IMR-90 (cell line): ENCODE results near the gene KRTAP12-1. TPM values are rescaled to one million over a fixed set of nuclear protein-coding genes. Genes with fewer than 3 reads are reported as not detected.

Experiments used
- ATAC-seq: fragments of 200-7000 bp; cut with Tn5 transposase; 2 replicates; pipeline ENCODE4 v1.9.1; 2020; ENCODE audit warnings: low read depth, mild to moderate bottlenecking, moderate library complexity
- BruUV-seq: library from RNA; stranded (reverse); fragments of 400-500 nt; replicated peaks from 2 replicates; lab custom pipeline; 2021; lab: Mats Ljungman, UMichigan
- CTCF ChIA-PET: fragments of 300-600 bp; formaldehyde crosslinking; extraction: SDS; loops from one replicate; lab custom pipeline; 2021; ENCODE audit warnings: antibody characterized with exemption; lab: Yijun Ruan, JAX
- POLR2A ChIA-PET: fragments of 300-600 bp; sonication (Branson Sonifier 250); formaldehyde crosslinking; loops from one replicate; lab custom pipeline; 2022; ENCODE audit warnings: antibody characterized with exemption; ENCODE audit not compliant: unreplicated experiment; lab: Charles Lee
- DNase-seq: peaks from one replicate; pipeline ENCODE4 v3.0.0; 2013
- H2AFZ ChIP-seq: replicated peaks from 2 replicates; pipeline ENCODE3; 2013; ENCODE audit warnings: low read length, mild to moderate bottlenecking; ENCODE audit not compliant: poor library complexity
- H2AK5ac ChIP-seq: 2 replicates; pipeline ENCODE4 v1.6.1; 2013; ENCODE audit warnings: low read depth, low read length, inconsistent platforms
- H2AK9ac ChIP-seq: replicated peaks from 2 replicates; pipeline ENCODE3; 2013; ENCODE audit warnings: mild to moderate bottlenecking, low read depth, low read length, moderate library complexity; ENCODE audit not compliant: poor library complexity
- H2BK120ac ChIP-seq: 2 replicates; pipeline ENCODE4 v1.6.1; 2013; ENCODE audit warnings: low read depth, low read length, inconsistent platforms
- H2BK15ac ChIP-seq: 3 replicates; pipeline ENCODE4 v1.6.1; 2013; ENCODE audit warnings: low read depth, low read length, inconsistent platforms
- H2BK20ac ChIP-seq: 2 replicates; pipeline ENCODE4 v1.6.1; 2013; ENCODE audit warnings: low read depth, mild to moderate bottlenecking, inconsistent platforms, low read length, moderate library complexity
- H2BK5ac ChIP-seq: 2 replicates; pipeline ENCODE4 v1.6.1; 2013; ENCODE audit warnings: mild to moderate bottlenecking, low read depth, low read length, inconsistent platforms; ENCODE audit not compliant: poor library complexity, severe bottlenecking
- H3K14ac ChIP-seq: replicated peaks from 2 replicates; pipeline ENCODE4 v1.6.1; 2013; ENCODE audit warnings: low read depth, low read length, inconsistent platforms
- H3K18ac ChIP-seq: 2 replicates; pipeline ENCODE4 v1.6.1; 2013; ENCODE audit warnings: low read depth, low read length, control low read depth
- H3K23ac ChIP-seq: 2 replicates; pipeline ENCODE4 v1.6.1; 2013; ENCODE audit warnings: low read depth, low read length, inconsistent platforms
- H3K27ac ChIP-seq: 2 replicates; pipeline ENCODE4 v1.5.1; 2013; ENCODE audit warnings: mild to moderate bottlenecking, control low read depth, low read length; ENCODE audit not compliant: insufficient read depth
- H3K27me3 ChIP-seq: 2 replicates; pipeline ENCODE4 v1.6.1; 2013; ENCODE audit warnings: low read length; ENCODE audit not compliant: control insufficient read depth, insufficient read depth
- H3K36me3 ChIP-seq: 2 replicates; pipeline ENCODE4 v1.6.1; 2013; ENCODE audit warnings: low read length, mixed read lengths; ENCODE audit not compliant: control insufficient read depth, insufficient read depth
- H3K4ac ChIP-seq: 2 replicates; pipeline ENCODE4 v1.6.1; 2013; ENCODE audit warnings: low read depth, low read length, inconsistent platforms
- H3K4me1 ChIP-seq: 2 replicates; pipeline ENCODE4 v1.6.1; 2013; ENCODE audit warnings: low read length, mixed read lengths; ENCODE audit not compliant: control insufficient read depth, insufficient read depth
- H3K4me2 ChIP-seq: 2 replicates; pipeline ENCODE4 v1.6.1; 2013; ENCODE audit warnings: low read depth, mild to moderate bottlenecking, control low read depth, low read length, moderate library complexity
- H3K4me3 ChIP-seq: 2 replicates; pipeline ENCODE4 v1.5.1; 2013; ENCODE audit warnings: low read depth, mild to moderate bottlenecking, control low read depth, low read length, moderate library complexity; ENCODE audit not compliant: insufficient read depth
- H3K56ac ChIP-seq: 2 replicates; pipeline ENCODE4 v1.6.1; 2013; ENCODE audit warnings: low read length, inconsistent platforms; ENCODE audit not compliant: insufficient read depth; ENCODE audit errors: extremely low read depth
- H3K79me1 ChIP-seq, 2 experiments: 2 replicates each; pipeline ENCODE4 v1.6.1; 2013; ENCODE audit warnings: low read length in 2 of 2, inconsistent platforms in 1 of 2, low read depth in 1 of 2
- H3K9ac ChIP-seq: 2 replicates; pipeline ENCODE4 v1.6.1; 2013; ENCODE audit warnings: low read depth, low read length, control low read depth
- H3K9me1 ChIP-seq: 2 replicates; pipeline ENCODE4 v1.6.1; 2013; ENCODE audit warnings: low read length, inconsistent platforms; ENCODE audit not compliant: insufficient read depth
- H3K9me3 ChIP-seq: 2 replicates; pipeline ENCODE4 v1.6.1; 2013; ENCODE audit warnings: low read length; ENCODE audit not compliant: control insufficient read depth, insufficient read depth
- H4K20me1 ChIP-seq: 2 replicates; pipeline ENCODE4 v1.6.1; 2013; ENCODE audit warnings: low read length, inconsistent platforms; ENCODE audit not compliant: insufficient read depth
- H4K5ac ChIP-seq: 2 replicates; pipeline ENCODE4 v1.6.1; 2013; ENCODE audit warnings: mild to moderate bottlenecking, low read depth, low read length, control low read depth
- H4K8ac ChIP-seq, 2 experiments: 2 replicates each; pipeline ENCODE4 v1.6.1; 2013; ENCODE audit warnings: low read depth in 2 of 2, low read length in 2 of 2, control low read depth in 1 of 2, inconsistent platforms in 1 of 2
- H4K91ac ChIP-seq: 2 replicates; pipeline ENCODE4 v1.6.1; 2013; ENCODE audit warnings: low read depth, low read length, inconsistent platforms; ENCODE audit not compliant: insufficient read depth
- CEBPB ChIP-seq: IDR thresholded peaks from 2 replicates; pipeline ENCODE4 v1.6.1; 2012; ENCODE audit warnings: low read depth, low read length, improper control_type of control experiment
- CHD1 ChIP-seq: IDR thresholded peaks from 2 replicates; pipeline ENCODE4 v1.6.1; 2012; ENCODE audit warnings: low read depth, low read length, improper control_type of control experiment
- MAFK ChIP-seq: IDR thresholded peaks from 2 replicates; pipeline ENCODE4 v1.6.1; 2012; ENCODE audit warnings: low read depth, low read length, improper control_type of control experiment
- MAZ ChIP-seq: IDR thresholded peaks from 2 replicates; pipeline ENCODE4 v1.6.1; 2012; ENCODE audit warnings: low read depth, mild to moderate bottlenecking, low read length, improper control_type of control experiment, moderate library complexity, borderline replicate concordance
- MXI1 ChIP-seq: IDR thresholded peaks from 2 replicates; pipeline ENCODE4 v1.6.1; 2012; ENCODE audit warnings: low read depth, mild to moderate bottlenecking, low read length, moderate library complexity, borderline replicate concordance
- POLR2A ChIP-seq: IDR thresholded peaks from 2 replicates; pipeline ENCODE4 v1.6.1; 2012; ENCODE audit warnings: mild to moderate bottlenecking, low read depth, low read length
- RFX5 ChIP-seq: IDR thresholded peaks from 2 replicates; pipeline ENCODE4 v1.8.0; 2012; ENCODE audit warnings: low read depth, mild to moderate bottlenecking, low read length, moderate library complexity
- SMC3 ChIP-seq: fragments of 150-350 bp; IDR thresholded peaks from 2 replicates; pipeline ENCODE4 v1.6.1; 2016; ENCODE audit warnings: low read depth, mild to moderate bottlenecking, antibody characterized with exemption, low read length, moderate library complexity
- WGBS, 2 experiments: methylation state at CpG; one replicate each; pipeline versions ENCODE4 v1.1.5 to v1.1.7; 2013; ENCODE audit warnings: missing lambda C conversion rate in 2 of 2; ENCODE audit not compliant: insufficient read length in 1 of 2; ENCODE audit errors: extremely low coverage in 2 of 2; 5-methylcytosine and 5-hydroxymethylcytosine counted together
- dilution Hi-C: fragments of 300-500 bp; cut with HindIII; formaldehyde crosslinking; loops from one replicate; pipeline ENCODE4 v1.14.3; 2018; ENCODE audit warnings: low sequenced_read_pairs; ENCODE audit not compliant: unreplicated experiment
- in situ Hi-C: fragments of 300-500 bp; cut with MboI; formaldehyde crosslinking; loops from 3 replicates; pipeline ENCODE4 v1.14.3; 2019; ENCODE audit warnings: low sequenced_read_pairs, inconsistent platforms, mixed read lengths
- intact Hi-C: fragments of 100-400 bp; cut with micrococcal nuclease; formaldehyde crosslinking; loops from 2 replicates; pipeline ENCODE4 v1.10.0; 2022
- polyA plus RNA-seq, 3 experiments: library from polyadenylated mRNA; depleted of rRNA; stranded (reverse); fragments of >200 nt; gene quantifications; 2 replicates each; pipeline ENCODE4 v1.2.3, GENCODE V29; 2012; ENCODE audit warnings: low replicate concordance in 1 of 3
- total RNA-seq: library from RNA; depleted of rRNA; stranded (reverse); fragments of >200 nt; gene quantifications from 2 replicates; pipeline ENCODE4 v1.2.3, GENCODE V29; 2012
- TF ChIP-seq, protein P1 (sequence below): fragments of 150-350 bp; IDR thresholded peaks from 2 replicates; pipeline ENCODE4 v1.6.1; 2016; ENCODE audit warnings: low read depth, mild to moderate bottlenecking, low read length, moderate library complexity, borderline replicate concordance

KRTAP12-1 gene
- total and polyA plus RNA-seq, 2 of the 4 experiments (the other 2 are of a cell fraction): not detected

DNA sequence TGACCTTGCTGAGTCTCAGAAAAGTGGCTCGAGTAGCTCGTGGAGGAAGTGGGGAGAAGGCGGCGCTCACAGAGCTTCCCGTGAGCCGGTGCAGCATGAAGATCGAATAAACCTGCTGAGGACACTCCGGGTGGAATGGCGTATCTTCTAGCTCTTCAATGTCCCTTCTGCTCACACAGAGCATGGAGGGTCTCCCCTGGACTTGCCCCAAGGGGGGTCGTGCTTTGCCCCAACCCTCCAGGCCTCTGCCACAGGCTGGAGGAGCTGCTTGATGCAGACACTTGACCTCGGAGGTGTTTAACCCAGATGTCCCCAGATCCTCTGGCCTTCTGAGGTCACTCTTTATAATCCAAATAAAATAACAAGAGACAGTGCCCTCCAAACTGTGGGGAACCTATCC is 12.8 kb upstream of the KRTAP12-1 start:
- Histone ChIP-seq H4K20me1 (no peaks in the 10 kb centered on the region), H3K4me3 (no peak overlapping the region), H3K4me1 (no peaks in the 10 kb centered on the region), H3K14ac (no peak overlapping the region), H2BK20ac (no peak overlapping the region), H3K79me1 (no peaks in the 10 kb centered on the region), H3K9me1 (no peaks in the 10 kb centered on the region), H3K4me2 (no peak overlapping the region), H4K91ac (no peak overlapping the region), H2BK120ac (no peak overlapping the region), H3K9me3 (no peaks in the 10 kb centered on the region; the same call in 1 of the 2 replicates), H3K23ac (no peak overlapping the region), H2BK5ac (no peak overlapping the region), H3K56ac (no peak overlapping the region), H4K8ac (no peak overlapping the region), H4K5ac (no peak overlapping the region), H3K36me3 (no peaks in the 10 kb centered on the region), H2BK15ac (no peak overlapping the region), H3K9ac (no peak overlapping the region), H2AK9ac (no peak overlapping the region), H3K27me3 (peaks cover 32% of the 10 kb centered on the region), H3K27ac (no peak overlapping the region), H3K18ac (no peak overlapping the region), H2AFZ (no peak overlapping the region), H2AK5ac (no peak overlapping the region), H3K4ac (no peak overlapping the region)
- CTCF ChIA-PET: no interaction called here
- TF ChIP-seq SMC3: no peak
- no peak for TF ChIP-seq RFX5
- no peak for TF ChIP-seq POLR2A
- TF ChIP-seq MAFK: no peak
- no peak for TF ChIP-seq CEBPB
- no peak for TF ChIP-seq MXI1
- TF ChIP-seq, protein P1, sequence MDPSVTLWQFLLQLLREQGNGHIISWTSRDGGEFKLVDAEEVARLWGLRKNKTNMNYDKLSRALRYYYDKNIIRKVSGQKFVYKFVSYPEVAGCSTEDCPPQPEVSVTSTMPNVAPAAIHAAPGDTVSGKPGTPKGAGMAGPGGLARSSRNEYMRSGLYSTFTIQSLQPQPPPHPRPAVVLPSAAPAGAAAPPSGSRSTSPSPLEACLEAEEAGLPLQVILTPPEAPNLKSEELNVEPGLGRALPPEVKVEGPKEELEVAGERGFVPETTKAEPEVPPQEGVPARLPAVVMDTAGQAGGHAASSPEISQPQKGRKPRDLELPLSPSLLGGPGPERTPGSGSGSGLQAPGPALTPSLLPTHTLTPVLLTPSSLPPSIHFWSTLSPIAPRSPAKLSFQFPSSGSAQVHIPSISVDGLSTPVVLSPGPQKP: no peak
- TF ChIP-seq MAZ: no peak
- TF ChIP-seq CHD1: no peak
- in situ Hi-C loops (no loop called here), dilution Hi-C loops (no loop called here), intact Hi-C loops (no loop called here)
- DNase-seq (no peak), ATAC-seq (no peak)
- POLR2A ChIA-PET: no interaction called here
- WGBS, 2 experiments: no CpG with 5 or more reads among the region's 11 CpGs
- no TSS peak for BruUV-seq
